ENCODE data around the gene PROC.

DNA sequence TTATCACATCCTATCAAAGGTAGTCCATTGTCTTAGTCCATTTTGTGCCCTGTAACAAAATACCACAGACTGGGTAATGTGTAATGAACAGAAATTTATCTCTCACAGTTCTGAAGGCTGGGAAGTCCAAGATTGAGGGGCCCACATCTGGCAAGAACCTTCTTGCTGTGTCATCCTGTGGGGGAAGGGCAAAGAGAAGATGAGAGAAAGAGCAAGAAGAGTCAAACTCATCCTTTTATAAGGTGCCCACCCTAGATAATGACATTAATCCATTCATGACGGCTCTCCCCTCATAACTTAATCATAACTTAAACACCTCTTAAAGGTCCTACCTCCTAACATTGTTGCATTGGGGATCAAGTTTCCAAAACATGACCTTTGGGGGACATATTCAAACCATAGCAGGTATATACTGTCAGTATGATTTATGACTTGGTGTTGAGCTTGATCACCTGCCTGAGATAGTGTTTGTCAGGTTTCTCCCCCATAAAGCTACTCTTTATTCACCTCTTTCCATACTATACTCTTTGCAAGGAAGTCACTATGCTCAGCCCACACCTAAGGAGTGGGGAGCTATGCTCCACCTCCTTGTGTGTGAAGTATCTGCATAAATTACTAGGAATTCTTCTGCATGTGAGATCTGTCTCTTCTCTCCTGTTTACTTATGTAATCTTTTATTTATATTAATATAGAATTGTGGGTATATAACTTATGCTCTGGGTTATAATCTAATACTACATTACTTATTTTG, 25.2 kb upstream of the PROC start:
- TF ChIP-seq, protein P1, sequence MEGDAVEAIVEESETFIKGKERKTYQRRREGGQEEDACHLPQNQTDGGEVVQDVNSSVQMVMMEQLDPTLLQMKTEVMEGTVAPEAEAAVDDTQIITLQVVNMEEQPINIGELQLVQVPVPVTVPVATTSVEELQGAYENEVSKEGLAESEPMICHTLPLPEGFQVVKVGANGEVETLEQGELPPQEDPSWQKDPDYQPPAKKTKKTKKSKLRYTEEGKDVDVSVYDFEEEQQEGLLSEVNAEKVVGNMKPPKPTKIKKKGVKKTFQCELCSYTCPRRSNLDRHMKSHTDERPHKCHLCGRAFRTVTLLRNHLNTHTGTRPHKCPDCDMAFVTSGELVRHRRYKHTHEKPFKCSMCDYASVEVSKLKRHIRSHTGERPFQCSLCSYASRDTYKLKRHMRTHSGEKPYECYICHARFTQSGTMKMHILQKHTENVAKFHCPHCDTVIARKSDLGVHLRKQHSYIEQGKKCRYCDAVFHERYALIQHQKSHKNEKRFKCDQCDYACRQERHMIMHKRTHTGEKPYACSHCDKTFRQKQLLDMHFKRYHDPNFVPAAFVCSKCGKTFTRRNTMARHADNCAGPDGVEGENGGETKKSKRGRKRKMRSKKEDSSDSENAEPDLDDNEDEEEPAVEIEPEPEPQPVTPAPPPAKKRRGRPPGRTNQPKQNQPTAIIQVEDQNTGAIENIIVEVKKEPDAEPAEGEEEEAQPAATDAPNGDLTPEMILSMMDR (conservative IDR thresholded peaks at IDR 0.05 in 1 of 2, IDR thresholded peaks at IDR 0.05 in 1 of 2; ENCODE audit: low read depth in 1 of 2, low read length in 2 of 2): no peak
- no peak for TF ChIP-seq EZH2 (IDR thresholded peaks at IDR 0.05; ENCODE audit: low read length, missing control alignments)
